C4-2B (cell line): ENCODE data around the gene ZNF487.

Experiments used
- ZFX ChIP-seq: fragments of 450-650 bp; IDR thresholded peaks from 2 replicates; pipeline ENCODE4 v1.6.1; 2017
- TF ChIP-seq, protein P1 (sequence below): fragments of 450-650 bp; conservative IDR thresholded peaks from 2 replicates; pipeline ENCODE4 v1.5.1; 2017; ENCODE audit warnings: mild to moderate bottlenecking

DNA sequence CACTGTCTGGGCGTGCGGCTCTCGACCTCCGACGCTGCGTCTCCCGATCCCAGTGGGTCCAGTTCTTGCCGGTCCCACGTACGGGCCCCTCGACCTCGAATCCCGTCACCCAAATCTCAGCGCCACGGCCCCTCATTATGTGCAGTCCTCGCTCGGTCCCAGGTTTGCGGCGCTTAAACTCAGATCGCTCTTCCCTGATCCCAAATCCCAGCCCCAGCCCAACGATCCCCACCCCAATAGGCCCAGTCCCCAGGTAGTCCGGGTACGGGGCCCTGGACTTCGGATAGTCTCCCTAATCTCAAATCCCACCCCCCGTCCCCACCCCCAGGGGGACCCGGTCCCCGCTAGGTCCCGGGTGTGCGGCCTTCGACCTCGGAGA lies 28.6 kb upstream of the ZNF487 start:
- TF ChIP-seq, protein P1, sequence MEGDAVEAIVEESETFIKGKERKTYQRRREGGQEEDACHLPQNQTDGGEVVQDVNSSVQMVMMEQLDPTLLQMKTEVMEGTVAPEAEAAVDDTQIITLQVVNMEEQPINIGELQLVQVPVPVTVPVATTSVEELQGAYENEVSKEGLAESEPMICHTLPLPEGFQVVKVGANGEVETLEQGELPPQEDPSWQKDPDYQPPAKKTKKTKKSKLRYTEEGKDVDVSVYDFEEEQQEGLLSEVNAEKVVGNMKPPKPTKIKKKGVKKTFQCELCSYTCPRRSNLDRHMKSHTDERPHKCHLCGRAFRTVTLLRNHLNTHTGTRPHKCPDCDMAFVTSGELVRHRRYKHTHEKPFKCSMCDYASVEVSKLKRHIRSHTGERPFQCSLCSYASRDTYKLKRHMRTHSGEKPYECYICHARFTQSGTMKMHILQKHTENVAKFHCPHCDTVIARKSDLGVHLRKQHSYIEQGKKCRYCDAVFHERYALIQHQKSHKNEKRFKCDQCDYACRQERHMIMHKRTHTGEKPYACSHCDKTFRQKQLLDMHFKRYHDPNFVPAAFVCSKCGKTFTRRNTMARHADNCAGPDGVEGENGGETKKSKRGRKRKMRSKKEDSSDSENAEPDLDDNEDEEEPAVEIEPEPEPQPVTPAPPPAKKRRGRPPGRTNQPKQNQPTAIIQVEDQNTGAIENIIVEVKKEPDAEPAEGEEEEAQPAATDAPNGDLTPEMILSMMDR, result no peak
- no peak for TF ChIP-seq ZFX
